Raji (cell line): ENCODE measurements around the gene RIC8A.

Experiments used
- POLR2A ChIP-seq: IDR thresholded peaks from 2 replicates; pipeline ENCODE4 v1.6.1; 2011; ENCODE audit warnings: low read depth, low read length, control low read depth; ENCODE audit not compliant: insufficient read depth

Gene RIC8A

DNA sequence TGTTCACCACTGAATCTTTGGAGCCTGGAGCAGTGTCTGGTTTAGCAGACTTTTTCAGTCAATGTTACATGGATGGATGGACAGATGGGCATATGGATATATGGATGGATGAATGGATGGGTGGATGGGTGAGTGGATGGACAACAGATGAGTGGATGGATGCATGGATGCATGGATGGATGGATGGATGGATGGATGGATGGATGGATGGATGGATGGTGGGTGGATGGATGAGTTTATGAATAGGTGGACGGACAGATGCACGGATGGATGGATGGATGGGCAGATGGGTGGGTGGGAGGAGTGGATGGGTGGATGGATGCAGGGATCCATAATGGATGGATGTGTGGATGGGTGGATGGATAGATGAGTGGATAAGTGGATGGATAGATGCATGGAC, 48.3 kb downstream of the RIC8A start:
- no peak for TF ChIP-seq POLR2A

GRCh38 chr11:256952-257737, 49.6 kb downstream of the RIC8A start:
- TF ChIP-seq POLR2A, result no peak

GRCh38 chr11:257766-258493, 50.4 kb downstream of the RIC8A start:
- TF ChIP-seq POLR2A, result no peak

- TF ChIP-seq POLR2A, result no peak
Observed at GRCh38 chr11:259413-259812, 51.9 kb downstream of the RIC8A start.

DNA sequence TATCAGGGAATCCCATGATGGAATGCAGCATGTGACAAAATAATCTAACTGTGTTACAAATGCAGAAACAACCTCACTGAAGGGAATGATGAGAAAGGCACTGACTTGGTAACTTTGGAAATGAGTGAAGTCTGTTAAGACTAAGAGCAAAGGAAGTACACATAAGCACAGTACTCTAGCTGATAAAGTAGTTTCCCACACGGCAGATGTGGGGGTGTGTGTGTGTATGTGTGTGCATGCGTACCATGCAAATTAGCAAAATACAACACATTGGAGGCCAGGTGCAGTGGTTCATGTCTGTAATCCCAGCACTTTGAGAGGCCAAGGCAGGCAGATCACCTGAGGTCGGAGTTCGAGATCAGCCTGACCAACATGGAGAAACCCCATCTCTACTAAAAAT, 54.1 kb downstream of the RIC8A start:
- TF ChIP-seq POLR2A, result no peak
